ENCODE data around the gene DMRTA2. TPM values are rescaled to one million over a fixed set of nuclear protein-coding genes. Genes with fewer than 3 reads are reported as not detected.
"Not testable (repeated sequence)": the region's sequence is repeated elsewhere in the genome, so short reads cannot be mapped to it uniquely, and the experiment has no call there.

The DMRTA2 gene
- total RNA-seq, 2 donors from 2014 or later = 1.1 TPM; not detected in 1

DNA sequence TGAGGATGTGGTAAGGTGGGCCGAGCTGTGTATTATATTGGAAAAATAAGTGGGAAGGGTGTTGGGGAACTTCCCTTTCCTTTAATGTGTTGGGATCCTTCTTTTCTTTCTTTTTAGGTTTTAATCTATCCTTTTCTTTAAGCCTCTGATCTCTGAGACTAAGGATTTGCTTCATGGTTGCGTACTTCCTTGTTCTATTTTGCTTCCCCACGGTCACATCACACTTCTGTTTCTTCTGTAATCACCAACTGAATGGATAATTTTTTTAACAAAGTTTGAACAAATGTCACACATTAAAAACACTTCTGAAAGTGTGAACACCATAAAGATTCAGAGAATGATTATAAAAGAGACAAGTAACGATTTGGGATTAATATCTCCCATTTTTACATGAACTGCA lies 17.4 kb downstream of the DMRTA2 start:
- Histone ChIP-seq H3K27me3 (replicated peaks; ENCODE audit: insufficient read depth) (no peaks in the 10 kb centered on the region), H3K4me1 (replicated peaks) (no peaks in the 10 kb centered on the region), H3K9me3 (no peaks in the 10 kb centered on the region), H3K4me3 (no peak overlapping the region), H3K36me3 (no peaks in the 10 kb centered on the region), H3K27ac (no peak overlapping the region)
- intact Hi-C loops (cut with DNase I) = no loop called here
- DNase-seq (ENCODE audit: low spot score) = no peak
- TF ChIP-seq CTCF (IDR thresholded peaks at IDR 0.05) (no peak), POLR2AphosphoS5 (IDR thresholded peaks at IDR 0.05) (no peak), POLR2A (IDR thresholded peaks at IDR 0.05) (no peak)
- 88% methylated on average over 4 of the region's 4 CpGs for WGBS

DNA sequence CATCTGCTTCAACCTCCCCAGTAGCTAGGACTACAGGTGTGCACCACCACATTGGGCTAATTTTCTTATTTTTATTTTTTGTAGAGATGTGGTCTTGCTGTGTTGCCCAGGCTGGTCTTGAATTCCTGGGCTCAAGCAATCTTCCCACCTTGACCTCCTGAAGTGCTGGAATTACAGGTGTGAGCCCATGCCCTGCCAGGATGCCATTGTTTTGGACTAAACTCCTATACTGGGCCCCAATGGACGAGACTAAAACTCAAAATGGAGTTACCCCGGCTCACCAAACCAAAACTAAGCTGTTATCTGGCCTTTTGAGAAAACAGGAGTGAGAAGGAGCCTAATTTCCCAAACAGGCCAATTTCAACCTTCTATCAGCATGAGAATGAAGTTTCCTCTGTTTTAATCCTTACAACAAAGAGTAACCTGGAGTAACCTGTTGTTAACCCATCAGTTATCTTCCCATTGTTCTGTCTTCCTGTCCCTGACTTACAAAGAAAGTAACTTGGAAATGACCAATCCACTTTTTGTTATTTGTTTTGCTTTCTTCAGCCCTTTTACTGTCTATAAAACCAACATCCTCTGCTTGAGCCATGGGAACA lies 29.6 kb downstream of the DMRTA2 start:
- Histone ChIP-seq H3K36me3 (no peaks in the 10 kb centered on the region), H3K4me1 (replicated peaks) (no peaks in the 10 kb centered on the region), H3K9me3 (no peaks in the 10 kb centered on the region), H3K27ac (no peak overlapping the region), H3K27me3 (replicated peaks; ENCODE audit: insufficient read depth) (no peaks in the 10 kb centered on the region), H3K4me3 (no peak overlapping the region)
- 79% methylated on average over 2 of the region's 2 CpGs for WGBS
- no peak for DNase-seq (ENCODE audit: low spot score)
- intact Hi-C loops (cut with DNase I) = no loop called here
- TF ChIP-seq POLR2A (IDR thresholded peaks at IDR 0.05) (no peak), CTCF (IDR thresholded peaks at IDR 0.05) (no peak), POLR2AphosphoS5 (IDR thresholded peaks at IDR 0.05) (no peak)

- intact Hi-C loops (cut with DNase I) = not testable (repeated sequence)
These were observed 41.7 kb downstream of the DMRTA2 start for GRCh38 chr1:50381551-50381950.

DNA sequence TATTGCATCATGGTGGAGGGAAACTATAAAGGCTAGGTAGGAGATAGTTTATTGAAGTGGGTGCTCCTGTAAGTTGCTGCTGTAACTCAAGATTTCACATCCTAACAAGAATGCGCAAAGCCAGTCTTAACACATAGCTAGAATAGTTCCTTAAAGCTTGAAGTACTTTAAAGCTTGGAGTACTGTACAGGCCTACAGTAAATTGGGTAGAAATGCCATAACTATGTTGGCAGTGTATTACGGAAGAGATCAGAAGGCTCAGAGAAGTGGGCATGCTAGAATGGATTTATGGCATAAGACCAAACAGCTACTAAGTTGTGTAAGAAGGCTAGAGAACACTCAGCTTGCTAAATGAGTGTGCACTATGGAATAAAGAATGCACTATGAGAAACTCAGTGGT lies 44.5 kb downstream of the DMRTA2 start:
- no peaks in the 10 kb centered on the region for H3K36me3 ChIP-seq
- H3K27ac ChIP-seq = no peak overlapping the region
- no peaks in the 10 kb centered on the region for H3K27me3 ChIP-seq (replicated peaks; ENCODE audit: insufficient read depth)
- no peaks in the 10 kb centered on the region for H3K4me1 ChIP-seq (replicated peaks)
- intact Hi-C loops (cut with DNase I) = no loop called here
- WGBS = 84% methylated on average over 2 of the region's 2 CpGs
- H3K4me3 ChIP-seq = no peak overlapping the region
- no peak for DNase-seq (ENCODE audit: low spot score)
- TF ChIP-seq CTCF (IDR thresholded peaks at IDR 0.05) (no peak), POLR2AphosphoS5 (IDR thresholded peaks at IDR 0.05) (no peak), POLR2A (IDR thresholded peaks at IDR 0.05) (no peak)
- no peaks in the 10 kb centered on the region for H3K9me3 ChIP-seq

More at GRCh38 chr1:50381551-50381950, 41.7 kb downstream of the DMRTA2 start:
- H3K36me3 ChIP-seq; DNase-seq (ENCODE audit: low spot score); H3K4me3 ChIP-seq; H3K9me3 ChIP-seq; H3K27ac ChIP-seq; H3K4me1 ChIP-seq (replicated peaks); H3K27me3 ChIP-seq (replicated peaks; ENCODE audit: insufficient read depth): not testable (repeated sequence)
- 96% methylated on average over 21 of the region's 33 CpGs for WGBS

DNA sequence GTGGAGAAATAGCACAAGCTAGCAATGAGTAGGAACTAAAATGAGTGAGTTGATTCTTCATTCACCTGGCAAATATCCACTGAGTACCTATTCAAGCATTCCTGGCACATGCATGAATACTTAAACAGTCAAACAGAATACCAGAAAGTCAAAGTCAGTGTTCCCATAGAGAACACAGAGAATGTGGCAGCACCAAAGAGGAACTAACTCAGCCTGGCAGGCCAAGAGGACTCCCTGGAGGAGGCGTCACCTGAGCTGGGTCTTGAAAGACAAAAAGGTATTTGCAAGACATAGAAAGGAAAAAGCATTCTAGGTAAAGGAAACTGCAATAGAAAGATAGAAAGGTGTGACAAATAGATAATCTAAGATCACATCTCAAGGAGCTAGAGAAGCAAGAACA lies 49.7 kb downstream of the DMRTA2 start:
- no peaks in the 10 kb centered on the region for H3K4me1 ChIP-seq (replicated peaks)
- 94% methylated on average over 1 of the region's 1 CpG for WGBS
- no peaks in the 10 kb centered on the region for H3K36me3 ChIP-seq
- TF ChIP-seq POLR2A (IDR thresholded peaks at IDR 0.05) (no peak), POLR2AphosphoS5 (IDR thresholded peaks at IDR 0.05) (no peak), CTCF (IDR thresholded peaks at IDR 0.05) (no peak)
- no peaks in the 10 kb centered on the region for H3K9me3 ChIP-seq
- H3K27me3 ChIP-seq (replicated peaks; ENCODE audit: insufficient read depth) = no peaks in the 10 kb centered on the region
- H3K27ac ChIP-seq = no peak overlapping the region
- intact Hi-C loops (cut with DNase I) = no loop called here
- DNase-seq (ENCODE audit: low spot score) = no peak
- no peak overlapping the region for H3K4me3 ChIP-seq

Measured in prostate gland (tissue), 2 donors.